ENCODE data around the gene SLC47A2. TPM values are rescaled to one million over a fixed set of nuclear protein-coding genes. Genes with fewer than 3 reads are reported as not detected.
"Not testable (repeated sequence)": the region's sequence is repeated elsewhere in the genome, so short reads cannot be mapped to it uniquely, and the experiment has no call there.

Gene SLC47A2
- total RNA-seq, 2 donors from 2014 or later = not detected

DNA sequence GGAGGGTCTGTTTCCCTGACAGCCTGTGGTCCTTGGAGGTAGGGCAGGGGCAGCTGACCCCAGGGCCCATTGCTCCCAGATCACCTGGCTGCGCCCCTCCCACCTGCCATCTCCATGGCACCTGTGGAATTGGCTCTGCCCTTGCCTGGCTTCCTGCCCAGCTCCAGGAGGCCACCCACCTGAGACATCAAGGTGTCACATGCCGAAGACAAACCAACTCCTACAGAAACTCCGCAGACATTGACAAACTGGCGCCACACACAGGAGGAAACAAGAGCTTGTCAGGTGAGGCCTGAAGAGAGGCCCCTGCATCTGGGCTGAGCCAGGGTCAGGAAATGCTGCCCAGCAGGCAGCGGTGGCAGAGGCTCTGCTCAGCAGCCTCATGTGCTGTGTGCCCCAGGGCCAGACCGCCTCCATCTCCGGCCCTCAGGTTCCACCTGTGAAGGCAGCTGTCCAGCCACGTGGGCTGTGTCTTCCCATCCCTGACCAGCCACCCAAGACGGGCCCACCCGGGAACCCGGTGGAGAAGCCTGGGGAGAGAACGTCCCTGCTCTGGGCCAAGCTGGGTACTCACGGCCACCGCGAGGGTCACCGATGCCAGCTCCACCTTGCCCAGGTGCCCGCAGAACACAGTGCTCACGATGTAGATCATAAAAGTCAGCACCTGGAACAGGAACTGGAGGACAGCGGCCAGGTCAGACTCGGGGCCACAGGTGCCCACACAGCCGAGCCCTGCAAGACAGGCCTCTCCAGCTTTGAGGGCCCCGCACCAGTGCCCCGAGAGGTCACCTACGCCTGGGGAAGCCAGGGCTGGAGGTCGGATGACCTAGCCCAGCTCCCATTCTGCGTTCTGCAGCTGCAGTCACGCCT lies 1.6 kb downstream of the SLC47A2 start:
- DNase-seq (ENCODE audit: low spot score) = no peak
- intact Hi-C loops (cut with DNase I) = loop anchor here in 1 of 2 donors (1.0 kb wide), 1 partner anchor 43 kb away; no protein-coding TSS in a partner anchor

DNA sequence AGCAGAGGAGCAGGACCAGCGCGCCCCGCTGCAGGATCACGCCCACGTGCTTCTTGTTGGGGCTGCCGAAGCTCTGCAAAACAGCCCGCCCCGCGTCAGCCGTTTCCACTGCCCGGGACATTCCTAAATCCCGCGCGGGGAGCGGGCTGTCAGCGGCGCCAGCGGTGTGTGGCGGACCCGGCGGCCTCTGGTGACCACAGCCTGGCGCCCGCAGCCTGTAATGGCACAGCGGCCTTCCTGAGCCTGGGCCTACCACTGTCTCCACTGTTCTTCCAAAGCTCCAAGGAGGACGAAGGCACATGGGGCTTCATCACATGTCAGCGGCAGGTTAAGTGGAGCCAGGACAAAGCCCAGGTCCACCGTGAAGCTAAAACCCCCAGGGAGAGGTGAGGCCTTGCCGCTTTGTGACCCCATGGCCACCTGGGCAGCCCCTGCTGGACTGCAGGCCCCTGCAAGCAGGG lies 2.5 kb downstream of the SLC47A2 start:
- intact Hi-C loops (cut with DNase I) = loop anchor here in 1 of 2 donors (1.0 kb wide), 1 partner anchor 43 kb away; no protein-coding TSS in a partner anchor
- DNase-seq (ENCODE audit: low spot score) = no peak

DNA sequence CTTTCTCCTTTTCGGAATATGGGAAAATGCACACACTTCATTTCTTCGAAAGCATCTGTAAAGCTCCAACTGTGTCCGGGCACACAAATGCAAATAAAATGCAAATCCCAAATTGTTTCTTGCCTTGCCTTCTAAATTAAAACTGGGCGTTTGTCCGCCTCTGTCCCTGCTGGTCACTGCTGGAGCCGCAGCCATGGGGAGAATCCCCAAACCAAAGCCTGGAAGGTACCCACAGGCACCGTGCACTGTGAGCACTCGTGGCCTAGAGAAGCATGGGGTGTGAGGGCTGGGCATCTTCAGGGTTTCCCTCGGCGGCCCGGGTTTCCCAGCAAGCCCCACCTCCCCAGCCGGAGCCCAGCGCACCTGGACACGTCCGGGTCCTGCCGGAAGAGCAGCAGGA lies 2.9 kb downstream of the SLC47A2 start:
- DNase-seq (ENCODE audit: low spot score) = no peak
- intact Hi-C loops (cut with DNase I) = no loop called here

DNA sequence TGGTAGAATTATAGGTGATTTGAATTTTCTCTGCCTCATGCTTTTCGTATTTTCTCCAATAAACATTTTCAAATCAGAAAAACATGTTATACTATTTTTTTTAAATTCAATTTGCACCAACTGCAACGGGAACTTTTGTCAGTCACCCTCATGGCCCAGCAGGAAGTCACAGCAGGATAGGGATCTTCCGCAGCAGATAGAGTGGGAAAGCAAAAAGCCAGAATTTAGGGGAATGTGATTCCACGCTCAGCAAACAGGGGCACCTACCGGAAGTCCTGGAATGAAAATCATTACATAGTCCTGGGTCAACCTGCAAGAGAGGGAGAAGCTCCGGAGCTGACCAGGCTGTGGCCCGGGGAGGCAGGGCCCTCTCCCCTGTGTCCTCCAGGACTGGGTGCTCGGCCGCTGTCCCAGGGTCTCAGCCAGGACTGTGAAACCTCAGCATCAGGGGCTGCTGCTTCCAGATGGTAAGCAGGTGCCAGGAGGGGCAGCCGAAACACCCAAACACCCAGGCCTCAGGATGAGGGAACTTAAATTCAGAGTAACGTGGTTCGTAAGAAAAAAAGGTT lies 3.9 kb downstream of the SLC47A2 start:
- intact Hi-C loops (cut with DNase I) = no loop called here
- no peak for DNase-seq (ENCODE audit: low spot score)

DNA sequence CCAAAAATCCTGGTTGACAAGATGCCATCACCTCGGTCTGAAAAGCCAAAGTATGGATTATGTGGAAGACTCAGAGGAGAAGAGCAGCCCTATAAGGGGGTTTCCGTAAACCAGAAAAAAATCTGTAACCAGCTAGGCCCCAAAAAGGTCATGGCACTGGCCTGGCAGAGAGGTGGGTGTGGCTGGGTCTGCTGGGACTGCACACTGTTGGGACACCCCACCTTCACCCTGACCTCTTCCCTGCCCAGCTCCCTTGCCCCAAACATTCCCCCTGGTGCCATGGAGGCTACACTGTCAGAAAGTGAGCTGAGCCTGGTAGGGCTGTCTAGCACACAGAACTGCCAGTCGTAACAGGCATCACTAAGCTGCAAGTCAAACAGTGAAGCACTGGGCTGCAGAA lies 6.5 kb downstream of the SLC47A2 start:
- intact Hi-C loops (cut with DNase I) = no loop called here
- no peak for DNase-seq (ENCODE audit: low spot score)

DNA sequence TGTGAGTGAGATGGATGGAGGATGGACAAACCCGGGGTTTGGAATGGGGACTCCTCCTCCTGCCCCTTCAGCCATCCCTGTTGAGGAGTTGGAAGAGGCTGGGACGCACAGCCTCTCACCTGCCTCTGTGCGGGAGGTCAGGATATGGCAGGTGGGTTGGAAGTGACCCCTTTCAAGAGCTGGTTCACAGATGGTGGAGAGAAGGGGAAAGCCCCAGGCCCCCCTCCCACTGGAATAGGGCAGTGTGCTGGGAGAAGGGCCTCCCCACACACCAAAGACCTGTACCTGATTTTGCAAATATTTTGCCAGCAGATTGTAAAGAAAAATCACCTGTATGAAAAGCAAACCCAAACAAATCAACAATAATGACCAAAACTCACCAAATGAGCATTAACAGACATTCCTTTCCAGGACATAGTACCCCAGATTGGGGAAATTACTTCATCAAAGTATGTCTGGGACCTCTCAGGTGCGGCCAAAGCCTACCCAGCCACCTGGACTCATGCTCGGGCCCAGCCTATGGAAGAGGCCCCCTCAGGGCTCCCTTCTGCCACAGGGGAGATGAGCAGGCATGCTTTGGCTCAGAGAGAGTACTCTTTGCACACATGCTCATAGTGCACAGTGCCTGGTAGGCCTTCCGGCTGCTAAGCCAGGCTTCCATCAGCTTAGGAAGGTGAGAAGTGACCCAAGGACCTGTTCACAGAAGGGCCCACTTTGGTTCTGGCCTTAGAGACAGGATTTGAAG lies 7.8 kb downstream of the SLC47A2 start:
- DNase-seq (ENCODE audit: low spot score) = no peak
- intact Hi-C loops (cut with DNase I) = no loop called here

DNA sequence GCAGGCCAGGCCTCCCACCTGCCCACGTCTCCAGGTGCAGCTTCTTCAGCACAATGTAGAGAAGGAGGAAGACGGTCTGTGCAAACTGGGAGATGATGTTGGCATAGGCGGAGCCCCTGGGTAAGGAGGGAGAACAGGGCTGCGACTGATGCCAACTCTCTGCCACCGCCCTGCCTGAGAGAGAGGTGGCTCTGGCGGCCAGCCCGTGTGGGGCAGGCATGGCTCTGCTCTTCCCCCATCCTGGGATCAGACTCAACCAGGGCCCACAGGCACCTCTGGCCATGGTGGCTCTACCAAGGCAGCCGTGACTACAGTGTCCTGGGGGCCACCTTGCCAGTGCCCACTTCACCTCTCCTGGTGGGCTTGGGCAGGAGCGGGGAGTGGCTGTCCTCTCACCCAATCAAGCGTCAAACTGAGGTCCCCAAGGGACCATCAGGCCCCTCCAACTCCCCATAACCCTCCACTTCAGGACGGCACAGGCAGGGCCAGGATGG lies 8.6 kb downstream of the SLC47A2 start:
- no peak for DNase-seq (ENCODE audit: low spot score)
- intact Hi-C loops (cut with DNase I) = no loop called here

DNA sequence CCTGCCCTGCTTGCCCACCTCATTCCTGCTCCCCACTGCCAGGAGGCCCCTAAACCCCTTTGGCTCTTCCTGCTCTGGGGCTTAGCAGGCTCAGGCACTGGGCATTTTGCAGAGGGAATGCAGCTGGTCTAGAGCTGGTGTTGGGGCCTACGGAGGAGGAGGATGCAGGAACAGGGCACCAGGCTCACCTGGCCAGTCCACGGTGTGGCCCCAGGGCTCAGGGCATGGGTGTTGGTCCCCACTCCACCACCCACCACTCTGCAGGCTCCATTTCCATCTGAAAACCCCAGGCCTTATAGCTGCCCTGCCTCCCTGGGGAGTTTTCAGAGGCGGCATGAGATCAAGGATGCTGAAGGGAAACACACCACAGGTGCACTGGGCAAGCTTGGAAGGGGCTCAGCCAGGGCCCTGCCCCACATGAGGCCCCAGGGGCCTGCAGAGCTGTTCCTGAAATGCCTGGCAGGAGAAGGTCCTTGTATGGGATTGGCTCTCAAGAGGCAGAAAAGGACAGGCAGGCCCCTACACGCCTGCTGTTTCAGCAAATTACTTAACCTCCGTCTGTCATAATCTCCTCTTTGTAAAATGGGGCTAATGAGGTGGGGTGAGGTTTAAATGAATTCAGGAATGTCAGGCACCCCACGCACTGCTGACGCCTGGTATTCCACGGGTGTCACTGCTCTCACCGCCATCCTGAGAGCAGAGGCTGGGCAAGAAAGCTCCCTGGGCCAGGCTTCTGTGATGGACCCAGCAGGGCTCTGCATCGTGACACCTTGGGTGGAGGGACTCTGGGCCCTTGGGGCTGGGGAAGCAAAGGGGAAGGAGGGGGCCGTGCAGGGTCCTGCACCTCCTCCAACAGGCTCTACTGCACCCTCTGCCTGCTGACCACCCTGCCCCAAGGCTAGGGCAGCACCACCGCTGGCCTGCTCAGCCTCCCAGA lies 9.3 kb downstream of the SLC47A2 start:
- no peak for DNase-seq (ENCODE audit: low spot score)
- intact Hi-C loops (cut with DNase I) = no loop called here

DNA sequence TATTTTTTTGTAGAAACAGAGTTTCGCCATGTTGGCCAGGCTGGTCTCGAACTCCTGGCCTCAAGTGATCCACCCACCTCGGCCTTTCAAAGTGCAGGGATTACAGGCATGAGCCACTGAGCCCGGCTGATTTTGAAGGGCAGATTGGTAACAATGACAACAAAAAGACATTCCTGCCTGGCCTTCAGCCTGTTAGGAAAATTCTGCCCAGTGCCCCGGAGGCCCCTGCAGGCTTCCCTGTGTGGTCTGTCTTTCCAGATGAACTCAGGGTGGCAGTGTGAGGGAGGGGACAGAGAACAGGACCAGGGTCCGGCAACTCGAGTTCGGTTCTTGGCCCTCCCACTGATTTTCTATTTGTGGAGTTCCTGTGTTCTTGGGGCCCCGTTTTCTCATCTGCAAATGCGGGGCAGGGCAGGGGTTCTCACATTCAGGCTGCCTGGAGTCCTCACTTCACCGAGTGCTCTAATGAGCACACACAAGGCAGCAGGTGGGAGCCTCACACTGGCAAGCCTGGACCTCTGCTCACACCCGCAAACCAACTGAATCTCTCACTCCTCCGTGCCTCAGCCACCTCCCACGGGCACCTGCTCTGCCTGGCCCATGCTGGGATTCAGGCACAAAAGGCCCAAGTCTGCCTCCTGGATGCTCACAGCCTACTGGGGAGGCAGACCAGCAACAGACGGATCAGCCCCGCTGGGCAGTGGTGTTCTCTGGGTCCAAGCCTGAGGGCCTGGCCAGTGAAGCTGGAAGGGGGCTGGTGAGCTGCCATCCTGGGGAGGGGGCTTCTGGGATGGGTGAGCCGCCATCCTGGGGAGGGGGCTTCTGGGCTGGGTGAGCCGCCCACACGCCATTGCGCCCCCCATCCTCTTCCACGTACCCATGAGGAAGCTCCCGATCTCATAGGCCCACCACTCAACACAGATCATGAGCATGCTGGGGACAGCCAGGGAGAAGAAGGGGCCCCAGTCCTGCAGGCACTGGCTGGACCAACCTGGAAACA lies 10.3 kb downstream of the SLC47A2 start:
- no peak for DNase-seq (ENCODE audit: low spot score)
- intact Hi-C loops (cut with DNase I) = no loop called here

DNA sequence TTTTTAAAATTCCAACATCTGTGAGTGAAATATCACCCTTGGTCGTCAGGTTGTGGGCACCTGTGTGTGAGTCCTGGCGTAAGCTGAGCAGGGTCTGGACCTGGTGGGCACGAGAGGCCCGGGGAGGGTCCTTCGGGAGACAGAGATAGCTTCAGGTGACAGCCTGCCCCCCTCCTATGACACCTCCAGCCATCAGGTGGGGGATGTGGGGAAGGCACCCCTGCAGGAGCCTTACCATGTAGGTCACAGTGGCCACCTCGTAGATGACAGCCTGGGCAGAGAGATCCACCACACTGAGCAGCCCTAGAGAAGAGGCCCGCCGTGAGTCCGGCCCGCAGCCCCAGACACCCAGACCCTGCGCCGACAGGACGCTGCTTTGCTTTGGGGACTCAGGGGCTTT lies 11.2 kb downstream of the SLC47A2 start:
- DNase-seq (ENCODE audit: low spot score) = no peak
- intact Hi-C loops (cut with DNase I) = no loop called here

DNA sequence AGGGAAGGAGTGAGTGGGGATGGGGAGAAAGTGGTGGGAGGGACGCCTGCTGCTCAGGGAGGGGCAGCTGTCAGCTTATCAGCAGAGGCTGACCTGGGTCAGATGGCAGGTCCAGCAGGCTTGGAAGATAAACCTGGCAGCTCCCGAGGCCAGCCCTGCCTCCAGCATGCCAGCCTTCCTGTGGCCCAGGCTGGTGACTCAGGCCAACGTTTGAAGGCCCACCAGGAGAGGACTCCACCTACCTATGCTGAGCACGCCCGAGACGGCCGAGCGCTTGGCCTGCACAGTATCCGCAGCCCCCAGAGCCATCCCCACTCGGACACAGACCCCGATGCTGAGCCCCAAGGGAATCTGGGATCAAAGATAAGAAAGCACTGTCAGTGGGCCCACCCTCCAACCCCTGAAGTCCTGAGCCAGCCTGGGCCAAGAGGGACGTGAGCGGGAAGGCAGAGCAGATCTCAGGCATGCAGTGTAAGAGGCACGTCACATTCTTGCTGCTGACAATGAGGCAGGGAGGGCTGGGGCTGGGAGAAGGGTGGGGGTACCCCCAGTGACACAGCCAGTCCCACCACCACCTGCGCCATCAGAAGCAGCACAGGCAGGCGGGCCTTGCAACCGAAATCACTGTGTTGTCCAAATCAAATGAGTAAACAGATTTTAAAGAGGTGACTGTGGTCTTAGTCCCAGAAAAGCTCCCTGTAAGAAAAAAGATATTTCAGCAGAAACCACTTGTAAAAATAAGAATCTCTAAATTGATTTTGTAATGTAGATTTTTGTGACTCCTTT lies 12.4 kb downstream of the SLC47A2 start:
- peak; percentile 73 for DNase-seq (ENCODE audit: low spot score)
- intact Hi-C loops (cut with DNase I) = loop anchor here in 1 of 2 donors (2.0 kb wide), 1 partner anchor 391 kb away; no protein-coding TSS in a partner anchor

DNA sequence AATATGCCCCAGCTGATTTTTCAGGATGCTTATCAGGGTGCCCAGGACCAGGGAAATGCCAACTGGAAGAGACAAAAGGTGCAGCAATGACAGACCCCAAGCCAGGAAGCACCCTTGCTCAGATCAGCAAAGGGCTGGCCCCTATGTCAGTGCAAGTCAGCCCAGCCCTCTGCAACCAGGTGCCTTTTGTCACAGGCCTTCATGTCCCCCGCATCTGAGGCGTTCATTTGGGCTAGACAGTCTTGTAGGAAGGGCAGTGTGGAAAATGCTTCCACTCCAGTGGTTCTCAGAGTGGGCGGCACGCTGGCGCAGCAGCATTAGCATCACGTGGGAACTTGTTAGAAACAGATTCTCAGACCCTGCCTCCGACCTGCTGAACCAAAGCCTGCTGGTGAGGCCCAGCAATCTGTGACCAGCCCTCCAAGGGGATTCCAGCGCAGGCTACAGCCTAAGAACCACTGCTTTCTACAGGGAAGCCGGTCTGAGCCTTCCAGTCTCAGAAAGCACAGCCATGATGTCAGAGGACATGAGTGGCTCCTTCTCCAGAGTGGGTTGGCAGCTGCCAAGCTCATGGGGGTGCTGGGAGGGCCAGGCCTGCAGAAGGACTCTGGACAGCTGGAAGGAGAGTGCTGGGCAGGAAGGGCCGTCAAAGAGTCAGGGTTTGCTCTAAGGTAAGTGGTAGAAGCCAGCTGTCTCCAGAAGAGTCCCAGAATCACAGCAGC lies 13.1 kb downstream of the SLC47A2 start:
- intact Hi-C loops (cut with DNase I) = loop anchor here in 1 of 2 donors (2.0 kb wide), 1 partner anchor 390 kb away; no protein-coding TSS in a partner anchor
- DNase-seq (ENCODE audit: low spot score) = peak; percentile 56

DNA sequence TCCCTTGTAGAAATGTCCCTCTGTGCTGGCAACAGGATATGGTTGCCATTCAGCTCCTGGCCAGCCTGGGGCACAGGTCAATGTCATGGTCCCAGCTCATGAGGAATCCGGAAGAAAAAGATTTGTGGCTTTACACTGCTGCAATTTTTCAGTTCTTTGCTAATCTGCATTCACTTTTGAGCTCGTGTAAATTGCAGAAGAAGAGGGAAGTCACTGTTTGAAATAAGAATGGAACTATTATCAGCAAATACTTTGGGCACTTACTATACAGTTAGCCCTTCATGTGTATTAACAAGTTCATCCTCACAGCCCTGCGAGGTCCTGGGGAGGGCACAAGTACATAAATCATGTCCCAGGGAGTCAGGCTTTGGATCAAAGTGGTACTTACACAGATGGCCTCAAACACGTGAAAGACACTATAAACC lies 14.2 kb downstream of the SLC47A2 start:
- intact Hi-C loops (cut with DNase I) = loop anchor here in 1 of 2 donors (2.0 kb wide), 1 partner anchor 389 kb away; no protein-coding TSS in a partner anchor
- DNase-seq (ENCODE audit: low spot score) = no peak

DNA sequence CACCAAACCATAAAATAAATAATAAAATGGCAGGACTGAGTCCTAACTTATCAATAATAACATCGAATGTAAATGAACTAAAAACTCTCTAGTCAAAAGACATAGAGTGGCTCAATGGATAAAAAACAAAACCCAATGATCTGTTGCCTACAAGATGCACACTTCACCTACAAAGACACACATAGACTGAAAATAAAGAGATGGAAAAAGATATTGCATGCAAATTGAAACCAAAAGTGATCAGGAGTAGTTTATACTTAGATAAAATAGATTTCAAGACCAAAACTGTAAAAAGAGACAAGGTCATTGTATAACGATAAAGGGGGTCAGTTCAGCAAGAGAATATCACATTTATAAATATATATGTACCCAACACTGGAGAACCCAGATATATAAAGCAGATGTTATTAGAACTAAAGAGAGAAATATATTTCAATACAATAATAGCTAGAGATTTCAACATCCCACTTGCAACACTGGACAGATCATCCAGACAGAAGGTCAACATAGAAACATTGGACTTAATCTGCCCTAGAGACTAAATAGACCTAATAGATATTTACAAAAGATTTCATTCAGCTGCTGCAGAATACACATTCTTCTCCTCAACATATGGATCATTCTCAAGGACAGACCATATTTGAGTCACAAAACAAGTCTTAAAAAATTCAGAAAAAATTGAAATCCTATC lies 29.8 kb downstream of the SLC47A2 start:
- intact Hi-C loops (cut with DNase I) = no loop called here
- no peak for DNase-seq (ENCODE audit: low spot score)

DNA sequence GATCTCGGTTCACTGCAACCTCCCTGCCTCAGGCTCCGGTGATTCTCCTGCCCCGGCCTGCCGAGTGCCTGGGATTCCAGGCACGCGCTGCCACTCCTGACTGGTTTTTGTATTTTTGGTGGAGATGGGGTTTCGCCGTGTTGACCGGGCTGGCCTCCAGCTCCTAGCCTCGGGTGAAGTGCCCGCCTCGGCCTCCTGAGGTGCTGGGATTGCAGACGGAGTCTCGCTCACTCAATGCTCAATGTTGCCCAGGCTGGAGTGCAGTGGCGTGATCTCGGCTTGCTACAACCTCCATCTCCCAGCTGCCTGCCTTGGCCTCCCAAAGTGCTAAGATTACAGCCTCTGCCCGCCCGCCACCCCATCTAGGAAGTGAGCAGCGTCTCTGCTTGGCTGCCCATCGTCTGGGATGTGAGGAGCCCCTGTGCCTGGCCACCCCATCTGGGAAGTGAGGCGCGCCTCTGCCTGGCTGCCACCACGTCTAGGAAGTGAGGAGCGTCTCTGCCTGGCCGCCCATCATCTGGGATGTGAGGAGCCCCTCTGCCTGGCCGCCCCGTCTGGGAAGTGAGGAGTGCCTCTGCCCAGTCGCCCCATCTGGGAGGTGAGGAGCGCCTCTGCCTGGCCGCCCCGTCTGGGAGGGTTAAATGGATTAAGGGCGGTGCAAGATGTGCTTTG lies 31.3 kb downstream of the SLC47A2 start:
- DNase-seq (ENCODE audit: low spot score); intact Hi-C loops (cut with DNase I): not testable (repeated sequence)

Measured in posterior vena cava (tissue), 2 donors.